PC-3 (cell line): ENCODE data around the gene DROSHA.

Experiments used
- EZH2 ChIP-seq: fragments of 300-600 bp; sonication (generic); IDR thresholded peaks from one replicate; pipeline ENCODE4 v1.6.1; 2017; ENCODE audit warnings: antibody characterized with exemption, mild to moderate bottlenecking, low read length; ENCODE audit not compliant: unreplicated experiment
- EZH2phosphoT487 ChIP-seq: fragments of 300-600 bp; sonication (generic); IDR thresholded peaks from 2 replicates; pipeline ENCODE4 v1.6.1; 2018; ENCODE audit warnings: mild to moderate bottlenecking, antibody characterized with exemption, low read length, borderline replicate concordance
- TF ChIP-seq, protein P1 (sequence below): fragments of 300-600 bp; sonication (generic); conservative IDR thresholded peaks from 2 replicates; pipeline ENCODE4 v1.5.1; 2017; ENCODE audit warnings: antibody characterized with exemption, low read depth, mild to moderate bottlenecking, low read length

DNA sequence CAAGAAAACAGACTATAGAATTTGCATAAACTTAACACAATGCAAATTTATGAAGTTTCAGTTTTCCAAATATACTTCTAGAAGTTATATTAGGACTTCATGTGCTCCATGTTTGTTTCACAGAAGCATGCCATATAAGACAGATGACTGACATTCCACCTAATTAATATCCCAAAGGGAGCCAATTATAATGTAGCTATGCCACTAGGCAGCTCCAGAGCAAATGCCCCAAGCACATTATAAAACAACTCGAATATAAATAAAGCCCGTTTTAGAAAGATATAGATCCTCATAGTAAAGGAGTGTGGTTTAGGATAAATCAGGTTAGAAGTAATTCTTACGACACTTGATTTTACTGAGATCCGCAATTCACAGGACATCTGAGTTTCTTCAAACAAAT is 8.9 kb downstream of the DROSHA start:
- TF ChIP-seq, protein P1, sequence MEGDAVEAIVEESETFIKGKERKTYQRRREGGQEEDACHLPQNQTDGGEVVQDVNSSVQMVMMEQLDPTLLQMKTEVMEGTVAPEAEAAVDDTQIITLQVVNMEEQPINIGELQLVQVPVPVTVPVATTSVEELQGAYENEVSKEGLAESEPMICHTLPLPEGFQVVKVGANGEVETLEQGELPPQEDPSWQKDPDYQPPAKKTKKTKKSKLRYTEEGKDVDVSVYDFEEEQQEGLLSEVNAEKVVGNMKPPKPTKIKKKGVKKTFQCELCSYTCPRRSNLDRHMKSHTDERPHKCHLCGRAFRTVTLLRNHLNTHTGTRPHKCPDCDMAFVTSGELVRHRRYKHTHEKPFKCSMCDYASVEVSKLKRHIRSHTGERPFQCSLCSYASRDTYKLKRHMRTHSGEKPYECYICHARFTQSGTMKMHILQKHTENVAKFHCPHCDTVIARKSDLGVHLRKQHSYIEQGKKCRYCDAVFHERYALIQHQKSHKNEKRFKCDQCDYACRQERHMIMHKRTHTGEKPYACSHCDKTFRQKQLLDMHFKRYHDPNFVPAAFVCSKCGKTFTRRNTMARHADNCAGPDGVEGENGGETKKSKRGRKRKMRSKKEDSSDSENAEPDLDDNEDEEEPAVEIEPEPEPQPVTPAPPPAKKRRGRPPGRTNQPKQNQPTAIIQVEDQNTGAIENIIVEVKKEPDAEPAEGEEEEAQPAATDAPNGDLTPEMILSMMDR = no peak
- TF ChIP-seq EZH2 = no peak
- no peak for TF ChIP-seq EZH2phosphoT487
